Measurements from ENCODE around the gene CAMKV.

The CAMKV gene

DNA sequence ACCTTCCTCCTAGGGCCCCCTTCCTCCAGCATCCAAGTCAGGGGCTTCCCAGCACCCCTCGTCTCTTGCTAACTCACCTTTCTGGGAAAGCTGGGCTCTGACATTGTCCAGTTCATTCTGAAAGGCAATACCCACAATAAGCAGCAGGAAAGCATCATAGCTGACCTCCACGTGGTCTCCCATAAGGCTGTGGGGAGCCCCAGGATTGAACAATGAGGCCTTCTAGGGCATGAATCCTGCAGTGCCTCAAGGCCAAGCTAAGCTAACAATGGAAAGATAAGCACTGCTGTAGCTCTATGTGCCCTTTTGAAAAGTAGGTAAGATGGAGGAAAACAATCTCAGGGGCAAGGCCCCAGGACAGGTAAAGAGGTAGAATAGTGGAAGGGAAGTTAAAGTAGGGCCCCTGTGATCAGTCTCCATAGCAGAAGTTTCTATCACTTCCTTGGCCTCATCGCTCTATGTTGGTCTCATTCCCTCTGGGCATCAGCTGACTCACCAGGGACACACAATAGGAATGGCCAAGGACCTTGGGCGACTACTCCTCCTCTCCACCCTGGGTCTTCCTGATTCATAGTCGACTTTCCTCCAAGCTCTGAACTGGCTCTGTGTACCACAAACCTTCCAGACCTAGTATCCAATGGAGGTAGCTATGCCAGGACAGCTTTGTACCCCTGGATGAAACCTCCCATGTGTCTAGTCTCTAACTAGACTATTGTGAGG, 25.1 kb downstream of the CAMKV start:
- peaks cover 8% of the 10 kb centered on the region for H3K4me1 ChIP-seq (ENCODE audit: insufficient read depth, insufficient read length)
- peaks cover 81% of the 10 kb centered on the region for H3K36me3 ChIP-seq (ENCODE audit: insufficient read depth, insufficient read length, low read length)
- H3K4me3 ChIP-seq (ENCODE audit: insufficient read length, low read depth), result no peak overlapping the region
- no peaks in the 10 kb centered on the region for H3K9me3 ChIP-seq (ENCODE audit: insufficient read depth, low read length)
- TF ChIP-seq ZNF274 (IDR thresholded peaks at IDR 0.05; ENCODE audit: low read depth, low read length) (no peak), SUZ12 (IDR thresholded peaks at IDR 0.05; ENCODE audit: extremely low read depth, insufficient read depth, insufficient read length) (no peak), YY1 (IDR thresholded peaks at IDR 0.05; ENCODE audit: insufficient read depth, insufficient read length) (no peak)
- no peaks in the 10 kb centered on the region for H3K27me3 ChIP-seq (ENCODE audit: insufficient read depth, insufficient read length)
- DNase-seq (ENCODE audit: low read depth, low spot score), result no peak
- H3K9ac ChIP-seq (ENCODE audit: insufficient read length, low read depth), result no peak overlapping the region

DNA sequence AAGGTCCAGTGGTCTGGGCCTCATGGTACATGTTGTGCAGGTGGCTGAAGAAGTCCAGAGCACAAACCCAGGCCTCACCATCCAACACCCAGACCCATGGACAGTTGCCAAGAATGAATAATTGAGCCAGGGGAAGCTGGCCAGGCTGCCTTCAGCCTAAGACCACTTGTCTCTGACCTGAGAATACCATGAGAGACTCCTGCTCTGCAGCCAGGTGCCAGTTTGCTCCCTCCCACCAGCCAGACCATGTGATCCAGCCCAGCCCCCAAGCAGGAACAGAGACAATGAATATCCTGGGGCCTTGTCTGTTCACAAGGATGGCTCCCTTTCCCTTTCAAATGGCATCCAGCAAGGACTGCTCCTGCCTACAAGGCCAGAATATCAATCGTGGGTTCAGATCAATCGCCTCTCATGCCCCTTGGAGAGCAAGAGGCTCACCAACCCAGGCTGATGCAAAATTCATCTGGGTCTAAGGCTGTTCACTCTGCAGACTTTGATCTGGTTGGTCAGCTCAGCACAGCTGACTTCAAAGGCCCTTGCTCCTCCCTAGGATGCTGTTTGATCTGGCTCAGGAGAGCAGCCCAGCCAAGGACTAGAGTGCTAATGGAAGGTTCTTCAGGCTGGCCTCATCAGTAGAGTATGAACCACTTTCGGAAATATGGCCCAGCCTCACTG, 26.7 kb downstream of the CAMKV start:
- Histone ChIP-seq H3K36me3 (ENCODE audit: insufficient read depth, insufficient read length, low read length) (peaks cover 88% of the 10 kb centered on the region), H3K4me1 (ENCODE audit: insufficient read depth, insufficient read length) (peaks cover 8% of the 10 kb centered on the region), H3K9ac (ENCODE audit: insufficient read length, low read depth) (no peak overlapping the region), H3K27me3 (ENCODE audit: insufficient read depth, insufficient read length) (no peaks in the 10 kb centered on the region), H3K4me3 (ENCODE audit: insufficient read length, low read depth) (no peak overlapping the region), H3K9me3 (ENCODE audit: insufficient read depth, low read length) (no peaks in the 10 kb centered on the region)
- TF ChIP-seq YY1 (IDR thresholded peaks at IDR 0.05; ENCODE audit: insufficient read depth, insufficient read length) (no peak), SUZ12 (IDR thresholded peaks at IDR 0.05; ENCODE audit: extremely low read depth, insufficient read depth, insufficient read length) (no peak), ZNF274 (IDR thresholded peaks at IDR 0.05; ENCODE audit: low read depth, low read length) (no peak)
- no peak for DNase-seq (ENCODE audit: low read depth, low spot score)

DNA sequence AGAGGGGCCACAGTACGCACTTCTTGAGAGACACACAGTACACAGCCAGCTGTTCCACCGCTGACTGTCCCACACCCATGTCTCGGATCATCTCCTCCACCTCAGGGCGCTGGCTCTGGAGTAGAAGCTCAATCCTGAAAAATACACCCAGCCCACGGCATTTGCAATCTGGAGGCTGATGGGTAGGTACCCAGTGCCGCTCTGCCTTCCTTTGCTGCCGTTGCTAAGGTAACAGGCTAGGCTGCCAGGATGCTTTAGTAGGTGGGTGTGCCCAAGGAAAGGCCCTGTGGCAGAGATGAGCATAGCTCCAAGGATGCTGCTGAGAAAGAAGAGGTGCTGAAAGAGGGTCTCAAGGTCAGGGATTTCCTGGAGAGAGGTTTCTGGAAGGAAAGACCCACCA, 27.9 kb downstream of the CAMKV start:
- H3K36me3 ChIP-seq (ENCODE audit: insufficient read depth, insufficient read length, low read length), result peaks cover 89% of the 10 kb centered on the region
- H3K9me3 ChIP-seq (ENCODE audit: insufficient read depth, low read length), result no peaks in the 10 kb centered on the region
- H3K4me1 ChIP-seq (ENCODE audit: insufficient read depth, insufficient read length), result peaks cover 8% of the 10 kb centered on the region
- TF ChIP-seq SUZ12 (IDR thresholded peaks at IDR 0.05; ENCODE audit: extremely low read depth, insufficient read depth, insufficient read length) (no peak), ZNF274 (IDR thresholded peaks at IDR 0.05; ENCODE audit: low read depth, low read length) (no peak), YY1 (IDR thresholded peaks at IDR 0.05; ENCODE audit: insufficient read depth, insufficient read length) (no peak)
- H3K4me3 ChIP-seq (ENCODE audit: insufficient read length, low read depth), result no peak overlapping the region
- H3K27me3 ChIP-seq (ENCODE audit: insufficient read depth, insufficient read length), result no peaks in the 10 kb centered on the region
- H3K9ac ChIP-seq (ENCODE audit: insufficient read length, low read depth), result no peak overlapping the region
- no peak for DNase-seq (ENCODE audit: low read depth, low spot score)

DNA sequence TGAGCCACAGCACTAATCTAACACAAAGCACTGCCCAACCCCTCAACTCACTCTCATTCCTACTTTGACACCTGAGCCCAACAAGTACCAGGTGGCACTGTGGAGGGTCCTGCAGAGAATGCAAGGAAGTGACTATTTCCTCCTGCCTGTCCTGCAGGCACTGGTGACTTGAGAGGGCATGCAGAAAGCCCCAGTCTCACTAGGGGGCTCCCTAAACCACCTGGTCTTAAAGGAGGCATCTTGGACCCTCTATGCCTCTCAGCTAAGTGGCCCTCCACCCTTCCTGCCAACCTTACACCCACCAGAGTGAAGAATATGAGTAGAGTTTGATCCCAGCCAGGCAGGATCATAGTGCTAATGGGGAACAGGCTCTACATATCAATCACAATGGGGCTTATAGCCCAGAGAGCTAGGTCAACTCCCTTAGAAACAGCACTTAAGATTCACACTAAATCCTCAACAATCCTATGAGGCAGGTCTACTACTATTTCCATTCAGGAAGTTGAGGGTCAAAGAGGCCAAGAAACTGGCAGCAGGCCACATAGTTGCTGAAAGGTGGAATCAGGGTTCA, 28.5 kb downstream of the CAMKV start:
- Histone ChIP-seq H3K9ac (ENCODE audit: insufficient read length, low read depth) (no peak overlapping the region), H3K27me3 (ENCODE audit: insufficient read depth, insufficient read length) (no peaks in the 10 kb centered on the region), H3K4me1 (ENCODE audit: insufficient read depth, insufficient read length) (peaks cover 8% of the 10 kb centered on the region), H3K9me3 (ENCODE audit: insufficient read depth, low read length) (no peaks in the 10 kb centered on the region), H3K36me3 (ENCODE audit: insufficient read depth, insufficient read length, low read length) (peaks cover 90% of the 10 kb centered on the region), H3K4me3 (ENCODE audit: insufficient read length, low read depth) (no peak overlapping the region)
- peak; percentile 32 for DNase-seq (ENCODE audit: low read depth, low spot score)
- no peak for TF ChIP-seq SUZ12 (IDR thresholded peaks at IDR 0.05; ENCODE audit: extremely low read depth, insufficient read depth, insufficient read length)

DNA sequence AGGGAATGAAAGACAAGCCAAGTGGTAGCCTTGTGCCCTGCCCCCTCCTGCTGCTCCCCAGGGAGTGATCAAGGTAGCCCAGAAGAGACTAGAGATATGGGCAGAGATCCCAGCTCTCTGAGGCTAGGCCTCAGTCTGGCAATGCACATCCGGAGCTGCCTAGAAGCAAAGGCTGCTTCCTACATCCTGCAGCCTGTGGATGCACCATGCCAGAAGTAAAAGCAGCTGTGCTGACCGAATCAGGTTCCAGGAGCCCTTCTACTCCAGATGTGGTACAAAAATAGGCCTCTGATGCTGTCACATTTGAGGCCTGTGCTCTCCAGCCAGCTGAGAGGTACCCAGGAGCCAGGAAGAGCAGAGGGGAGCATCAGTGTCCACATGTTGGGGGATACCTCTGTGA, 29.3 kb downstream of the CAMKV start:
- Histone ChIP-seq H3K4me3 (ENCODE audit: insufficient read length, low read depth) (no peak overlapping the region), H3K9me3 (ENCODE audit: insufficient read depth, low read length) (no peaks in the 10 kb centered on the region), H3K9ac (ENCODE audit: insufficient read length, low read depth) (no peak overlapping the region), H3K36me3 (ENCODE audit: insufficient read depth, insufficient read length, low read length) (peaks cover 84% of the 10 kb centered on the region), H3K27me3 (ENCODE audit: insufficient read depth, insufficient read length) (no peaks in the 10 kb centered on the region), H3K4me1 (ENCODE audit: insufficient read depth, insufficient read length) (peaks cover 8% of the 10 kb centered on the region)
- TF ChIP-seq YY1 (IDR thresholded peaks at IDR 0.05; ENCODE audit: insufficient read depth, insufficient read length) (no peak), ZNF274 (IDR thresholded peaks at IDR 0.05; ENCODE audit: low read depth, low read length) (no peak), SUZ12 (IDR thresholded peaks at IDR 0.05; ENCODE audit: extremely low read depth, insufficient read depth, insufficient read length) (no peak)
- DNase-seq (ENCODE audit: low read depth, low spot score), result no peak

DNA sequence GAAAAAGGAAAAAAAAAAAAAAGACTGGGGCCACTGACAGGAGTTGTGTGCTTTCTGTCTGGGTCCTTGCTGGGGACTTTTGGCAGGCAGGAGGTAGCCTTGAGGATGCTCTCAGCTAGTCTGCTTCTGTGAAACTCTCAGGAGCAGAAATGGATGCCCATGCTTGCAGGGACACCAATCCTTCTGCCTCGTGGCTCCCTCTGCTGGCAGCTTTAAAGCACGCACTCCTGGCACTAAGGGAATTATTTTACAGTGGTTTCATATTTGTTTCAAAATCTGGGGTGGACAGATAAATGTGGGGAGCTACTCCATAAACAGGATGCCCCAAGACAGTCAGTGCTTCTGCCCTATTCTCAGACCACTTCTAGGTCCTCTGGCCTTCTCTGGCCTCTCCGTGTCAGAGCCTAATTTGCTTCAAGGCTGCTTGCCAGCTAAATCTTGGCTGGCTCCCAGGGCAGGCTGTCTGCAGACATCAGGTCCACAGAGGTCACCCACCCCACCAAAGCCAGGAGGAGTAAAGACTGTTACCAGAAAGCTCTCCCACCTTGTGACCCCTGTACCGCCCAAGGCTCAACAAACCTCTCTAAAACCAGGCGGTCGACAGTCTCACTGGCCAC, 30.4 kb downstream of the CAMKV start:
- peaks cover 80% of the 10 kb centered on the region for H3K36me3 ChIP-seq (ENCODE audit: insufficient read depth, insufficient read length, low read length)
- no peak overlapping the region for H3K4me3 ChIP-seq (ENCODE audit: insufficient read length, low read depth)

DNA sequence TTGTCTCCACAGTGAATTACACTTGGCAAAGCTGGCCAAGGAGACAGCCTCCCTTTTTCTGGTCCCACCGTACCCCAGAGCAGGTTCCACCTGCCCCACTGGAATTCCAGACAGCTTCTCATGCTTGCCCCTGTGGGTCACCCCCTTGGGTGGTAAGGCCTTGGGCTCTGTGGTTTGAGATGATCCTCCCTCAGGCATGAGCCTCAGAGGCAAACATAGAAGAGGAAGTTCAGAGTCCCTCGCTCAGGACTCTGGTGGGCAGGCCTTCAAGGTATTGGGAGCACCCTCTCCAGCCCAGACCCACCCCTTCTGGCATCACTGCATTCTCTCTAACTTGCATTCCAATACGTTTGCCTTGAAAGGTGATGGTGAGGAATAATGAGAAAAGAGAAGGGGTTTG, 38.4 kb downstream of the CAMKV start:
- H3K27me3 ChIP-seq (ENCODE audit: insufficient read depth, insufficient read length), result no peaks in the 10 kb centered on the region
- peaks cover 69% of the 10 kb centered on the region for H3K36me3 ChIP-seq (ENCODE audit: insufficient read depth, insufficient read length, low read length)
- H3K4me1 ChIP-seq (ENCODE audit: insufficient read depth, insufficient read length), result no peaks in the 10 kb centered on the region
- no peak for DNase-seq (ENCODE audit: low read depth, low spot score)
- H3K9ac ChIP-seq (ENCODE audit: insufficient read length, low read depth), result no peak overlapping the region
- H3K4me3 ChIP-seq (ENCODE audit: insufficient read length, low read depth), result no peak overlapping the region
- TF ChIP-seq YY1 (IDR thresholded peaks at IDR 0.05; ENCODE audit: insufficient read depth, insufficient read length), result no peak
- no peak for TF ChIP-seq SUZ12 (IDR thresholded peaks at IDR 0.05; ENCODE audit: extremely low read depth, insufficient read depth, insufficient read length)
- TF ChIP-seq ZNF274 (IDR thresholded peaks at IDR 0.05; ENCODE audit: low read depth, low read length), result no peak
- no peaks in the 10 kb centered on the region for H3K9me3 ChIP-seq (ENCODE audit: insufficient read depth, low read length)

More for the DNA sequence above, 30.4 kb downstream of the CAMKV start:
- Histone ChIP-seq H3K4me1 (ENCODE audit: insufficient read depth, insufficient read length) (peaks cover 8% of the 10 kb centered on the region), H3K9ac (ENCODE audit: insufficient read length, low read depth) (peak overlapping the region; percentile 11), H3K27me3 (ENCODE audit: insufficient read depth, insufficient read length) (no peaks in the 10 kb centered on the region), H3K9me3 (ENCODE audit: insufficient read depth, low read length) (no peaks in the 10 kb centered on the region)
- TF ChIP-seq ZNF274 (IDR thresholded peaks at IDR 0.05; ENCODE audit: low read depth, low read length) (no peak), SUZ12 (IDR thresholded peaks at IDR 0.05; ENCODE audit: extremely low read depth, insufficient read depth, insufficient read length) (no peak)
- DNase-seq (ENCODE audit: low read depth, low spot score), result peak; percentile 42

All from NT2/D1 (cell line).